ENCODE results near the gene DCTN1. TPM values are rescaled to one million over a fixed set of nuclear protein-coding genes. Genes with fewer than 3 reads are reported as not detected.

Gene DCTN1
- total RNA-seq, 1 donor from 2014 or later: 65.8 TPM

GRCh38 chr2:74328074-74328473 lies 52.0 kb downstream of the DCTN1 start:
- H3K27me3 ChIP-seq (ENCODE audit: control insufficient read depth, insufficient read depth, low read length): no peaks in the 10 kb centered on the region
- DNase-seq (ENCODE audit: low read depth): no peak
- TF ChIP-seq CTCF (IDR thresholded peaks at IDR 0.05; ENCODE audit: insufficient read depth, low read length, severe bottlenecking): no peak
- H3K36me3 ChIP-seq (ENCODE audit: control insufficient read depth, insufficient read depth, low read length): no peaks in the 10 kb centered on the region
- no peak for FAIRE-seq
- no peak overlapping the region for H3K4me3 ChIP-seq (ENCODE audit: low read depth, low read length)

GRCh38 chr2:74327627-74328026 lies 52.5 kb downstream of the DCTN1 start:
- H3K36me3 ChIP-seq (ENCODE audit: control insufficient read depth, insufficient read depth, low read length): no peaks in the 10 kb centered on the region
- DNase-seq (ENCODE audit: low read depth) (no peak), FAIRE-seq (no peak)
- H3K27me3 ChIP-seq (ENCODE audit: control insufficient read depth, insufficient read depth, low read length): no peaks in the 10 kb centered on the region
- no peak overlapping the region for H3K4me3 ChIP-seq (ENCODE audit: low read depth, low read length)
- no peak for TF ChIP-seq CTCF (IDR thresholded peaks at IDR 0.05; ENCODE audit: insufficient read depth, low read length, severe bottlenecking)

- no peak for TF ChIP-seq CTCF (IDR thresholded peaks at IDR 0.05; ENCODE audit: insufficient read depth, low read length, severe bottlenecking)
- DNase-seq (ENCODE audit: low read depth) (no peak), FAIRE-seq (no peak)
- no peaks in the 10 kb centered on the region for H3K36me3 ChIP-seq (ENCODE audit: control insufficient read depth, insufficient read depth, low read length)
- no peak overlapping the region for H3K4me3 ChIP-seq (ENCODE audit: low read depth, low read length)
- no peaks in the 10 kb centered on the region for H3K27me3 ChIP-seq (ENCODE audit: control insufficient read depth, insufficient read depth, low read length)
Measured at GRCh38 chr2:74327199-74327598, 52.9 kb downstream of the DCTN1 start.

- no peaks in the 10 kb centered on the region for H3K36me3 ChIP-seq (ENCODE audit: control insufficient read depth, insufficient read depth, low read length)
- H3K4me3 ChIP-seq (ENCODE audit: low read depth, low read length): no peak overlapping the region
- no peak for TF ChIP-seq CTCF (IDR thresholded peaks at IDR 0.05; ENCODE audit: insufficient read depth, low read length, severe bottlenecking)
- H3K27me3 ChIP-seq (ENCODE audit: control insufficient read depth, insufficient read depth, low read length): no peaks in the 10 kb centered on the region
- no peak for FAIRE-seq
- DNase-seq (ENCODE audit: low read depth): no peak
Measured at GRCh38 chr2:74325815-74326214, 54.3 kb downstream of the DCTN1 start.

- Histone ChIP-seq H3K4me3 (ENCODE audit: low read depth, low read length) (no peak overlapping the region), H3K27me3 (ENCODE audit: control insufficient read depth, insufficient read depth, low read length) (no peaks in the 10 kb centered on the region), H3K36me3 (ENCODE audit: control insufficient read depth, insufficient read depth, low read length) (no peaks in the 10 kb centered on the region)
- DNase-seq (ENCODE audit: low read depth) (no peak), FAIRE-seq (no peak)
- no peak for TF ChIP-seq CTCF (IDR thresholded peaks at IDR 0.05; ENCODE audit: insufficient read depth, low read length, severe bottlenecking)
Measured at GRCh38 chr2:74321737-74322136, 58.4 kb downstream of the DCTN1 start.

- Histone ChIP-seq H3K27me3 (ENCODE audit: control insufficient read depth, insufficient read depth, low read length) (peaks cover 2% of the 10 kb centered on the region), H3K4me3 (ENCODE audit: low read depth, low read length) (no peak overlapping the region), H3K36me3 (ENCODE audit: control insufficient read depth, insufficient read depth, low read length) (no peaks in the 10 kb centered on the region)
- DNase-seq (ENCODE audit: low read depth) (no peak), FAIRE-seq (no peak)
- TF ChIP-seq CTCF (IDR thresholded peaks at IDR 0.05; ENCODE audit: insufficient read depth, low read length, severe bottlenecking): no peak
Measured at GRCh38 chr2:74317701-74318100, 62.4 kb downstream of the DCTN1 start.
